Lower lobe of right lung (tissue), 2 donors: ENCODE data around the gene QSOX2. TPM values are rescaled to one million over a fixed set of nuclear protein-coding genes. Genes with fewer than 3 reads are reported as not detected.

Experiments used
- ATAC-seq, 2 donors: fragments of 200-7000 bp; cut with Tn5 transposase; one replicate each; pipeline ENCODE4 v1.9.1; 2020 to 2022; ENCODE audit warnings: mild to moderate bottlenecking in 2 of 2, moderate library complexity in 2 of 2
- DNase-seq: peaks from one replicate; pipeline ENCODE4 v3.0.0-alpha.2; 2020
- H3K27ac ChIP-seq: fragments of 200-600 bp; one replicate; pipeline ENCODE4 v1.8.0; 2022
- H3K27me3 ChIP-seq: fragments of 200-600 bp; one replicate; pipeline ENCODE4 v1.8.0; 2022; ENCODE audit warnings: low read depth
- H3K36me3 ChIP-seq: fragments of 200-600 bp; one replicate; pipeline ENCODE4 v1.8.0; 2022; ENCODE audit warnings: mild to moderate bottlenecking
- H3K4me1 ChIP-seq: fragments of 200-600 bp; one replicate; pipeline ENCODE4 v1.8.0; 2022
- H3K4me3 ChIP-seq: fragments of 200-600 bp; one replicate; pipeline ENCODE4 v1.8.0; 2022; ENCODE audit warnings: mild to moderate bottlenecking
- H3K9me3 ChIP-seq: fragments of 200-600 bp; one replicate; pipeline ENCODE4 v1.8.0; 2022
- intact Hi-C: fragments of 100-400 bp; cut with DNase I; formaldehyde crosslinking; loops from one replicate; pipeline ENCODE4 v1.11.0; 2022
- total RNA-seq: library from RNA; stranded (reverse); fragmentation: NEBNext Ultra II Directional; extraction: Animal tissue kit (Norgen Biotek cat#: 25700); gene quantifications from one replicate; pipeline ENCODE4 v1.2.1, GENCODE V29; 2021
- TF ChIP-seq, protein P1 (sequence below): fragments of 200-600 bp; IDR thresholded peaks from one replicate; pipeline ENCODE4 v1.8.0; 2022; ENCODE audit warnings: antibody characterized with exemption, mild to moderate bottlenecking
- donor health status: DM: no; HTN: yes; CAD: no; lungs with severe emphysema.

QSOX2 gene
- total RNA-seq, 1 donor from 2014 or later: 10.5 TPM

DNA sequence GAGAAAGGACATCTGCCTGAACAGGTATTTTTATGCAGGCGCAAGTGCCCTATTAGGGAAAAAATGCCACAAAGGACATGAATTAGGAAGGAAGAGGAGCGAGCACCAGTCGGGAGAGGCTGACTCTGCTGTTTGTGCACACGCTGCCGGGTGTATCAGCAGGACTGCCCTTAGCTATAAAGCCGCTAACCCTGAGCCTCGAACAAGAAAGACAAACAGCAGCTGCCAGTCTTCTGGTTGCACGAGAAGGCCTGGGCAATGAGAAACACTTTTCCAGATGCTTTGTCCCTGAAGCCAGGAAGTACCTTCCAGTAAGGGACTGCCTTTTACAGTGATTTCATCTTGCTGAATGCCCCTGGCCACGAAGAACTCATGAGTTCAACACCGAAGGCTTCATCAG, 12.6 kb downstream of the QSOX2 start:
- no peaks in the 10 kb centered on the region for H3K4me1 ChIP-seq
- no peaks in the 10 kb centered on the region for H3K27me3 ChIP-seq
- H3K27ac ChIP-seq: no peak overlapping the region
- DNase-seq: no peak
- intact Hi-C loops: no loop called here
- TF ChIP-seq, protein P1, sequence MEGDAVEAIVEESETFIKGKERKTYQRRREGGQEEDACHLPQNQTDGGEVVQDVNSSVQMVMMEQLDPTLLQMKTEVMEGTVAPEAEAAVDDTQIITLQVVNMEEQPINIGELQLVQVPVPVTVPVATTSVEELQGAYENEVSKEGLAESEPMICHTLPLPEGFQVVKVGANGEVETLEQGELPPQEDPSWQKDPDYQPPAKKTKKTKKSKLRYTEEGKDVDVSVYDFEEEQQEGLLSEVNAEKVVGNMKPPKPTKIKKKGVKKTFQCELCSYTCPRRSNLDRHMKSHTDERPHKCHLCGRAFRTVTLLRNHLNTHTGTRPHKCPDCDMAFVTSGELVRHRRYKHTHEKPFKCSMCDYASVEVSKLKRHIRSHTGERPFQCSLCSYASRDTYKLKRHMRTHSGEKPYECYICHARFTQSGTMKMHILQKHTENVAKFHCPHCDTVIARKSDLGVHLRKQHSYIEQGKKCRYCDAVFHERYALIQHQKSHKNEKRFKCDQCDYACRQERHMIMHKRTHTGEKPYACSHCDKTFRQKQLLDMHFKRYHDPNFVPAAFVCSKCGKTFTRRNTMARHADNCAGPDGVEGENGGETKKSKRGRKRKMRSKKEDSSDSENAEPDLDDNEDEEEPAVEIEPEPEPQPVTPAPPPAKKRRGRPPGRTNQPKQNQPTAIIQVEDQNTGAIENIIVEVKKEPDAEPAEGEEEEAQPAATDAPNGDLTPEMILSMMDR: no peak
- no peaks in the 10 kb centered on the region for H3K9me3 ChIP-seq
- peaks cover 24% of the 10 kb centered on the region for H3K36me3 ChIP-seq
- ATAC-seq: no peak
- no peak overlapping the region for H3K4me3 ChIP-seq

DNA sequence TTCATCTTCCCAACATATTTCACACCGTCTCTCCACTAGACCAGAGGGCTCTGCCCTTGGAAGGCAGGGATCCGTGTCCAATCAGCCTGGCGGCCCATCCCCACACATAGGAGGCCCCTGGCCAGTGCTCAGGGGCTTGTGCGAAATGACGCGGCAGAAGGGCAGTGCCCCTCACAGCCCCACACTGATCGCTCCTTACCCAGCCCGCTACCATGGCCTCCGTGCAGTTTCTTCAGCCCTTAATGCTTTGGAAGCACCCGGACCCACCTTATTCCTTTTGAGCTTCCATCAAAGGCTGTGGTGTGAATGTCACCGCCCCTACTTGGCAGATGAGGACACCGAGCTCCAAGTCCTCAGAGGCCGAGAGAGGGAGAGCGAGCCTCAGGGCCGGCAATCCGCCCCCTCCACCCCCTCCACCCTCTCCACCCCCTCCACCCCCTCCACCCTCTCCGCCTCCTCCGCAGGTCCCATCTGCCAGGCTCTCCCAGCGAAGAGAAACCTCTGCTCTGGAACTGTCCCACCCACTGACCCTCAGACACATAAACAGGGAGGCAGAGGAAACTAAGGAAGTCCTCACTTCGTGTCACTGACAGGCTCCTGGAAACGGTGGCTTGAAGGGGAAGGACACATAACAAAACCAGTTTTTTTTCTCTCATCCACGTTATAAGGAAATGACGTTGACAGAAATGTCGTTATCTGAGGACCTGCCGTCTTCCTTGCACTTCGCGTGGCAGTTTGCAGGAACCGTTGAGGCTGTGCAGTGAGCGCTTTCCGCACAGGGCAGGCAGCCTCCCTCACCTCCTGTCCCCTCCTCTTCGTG, 13.9 kb downstream of the QSOX2 start:
- DNase-seq (no peak), ATAC-seq (peak; percentile 40 to 54)
- H3K4me3 ChIP-seq: no peak overlapping the region
- TF ChIP-seq, protein P1: no peak
- H3K4me1 ChIP-seq: no peaks in the 10 kb centered on the region
- H3K27ac ChIP-seq: no peak overlapping the region
- intact Hi-C loops: no loop called here
- H3K36me3 ChIP-seq: peaks cover 24% of the 10 kb centered on the region
- no peaks in the 10 kb centered on the region for H3K9me3 ChIP-seq
- no peaks in the 10 kb centered on the region for H3K27me3 ChIP-seq

DNA sequence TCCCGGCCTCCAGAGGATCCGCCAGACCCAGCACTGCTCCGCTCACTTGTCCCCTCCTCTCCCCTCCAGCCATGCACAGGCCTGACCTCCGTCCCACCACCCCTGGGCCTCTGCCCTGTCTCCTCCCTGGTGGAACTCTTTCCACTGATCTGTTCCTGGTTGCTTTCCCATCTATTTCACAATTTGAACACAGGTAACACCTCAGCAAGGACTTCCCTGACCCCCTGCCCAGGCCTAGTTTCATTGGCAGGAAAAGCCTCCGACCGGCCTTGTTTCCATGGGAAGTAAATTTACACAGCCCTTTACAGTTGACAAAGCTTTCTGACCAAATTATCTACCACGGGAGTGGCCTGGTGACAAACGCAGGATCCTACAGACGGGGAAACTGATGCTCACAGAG, 14.8 kb downstream of the QSOX2 start:
- H3K27me3 ChIP-seq: no peaks in the 10 kb centered on the region
- ATAC-seq (no peak), DNase-seq (no peak)

DNA sequence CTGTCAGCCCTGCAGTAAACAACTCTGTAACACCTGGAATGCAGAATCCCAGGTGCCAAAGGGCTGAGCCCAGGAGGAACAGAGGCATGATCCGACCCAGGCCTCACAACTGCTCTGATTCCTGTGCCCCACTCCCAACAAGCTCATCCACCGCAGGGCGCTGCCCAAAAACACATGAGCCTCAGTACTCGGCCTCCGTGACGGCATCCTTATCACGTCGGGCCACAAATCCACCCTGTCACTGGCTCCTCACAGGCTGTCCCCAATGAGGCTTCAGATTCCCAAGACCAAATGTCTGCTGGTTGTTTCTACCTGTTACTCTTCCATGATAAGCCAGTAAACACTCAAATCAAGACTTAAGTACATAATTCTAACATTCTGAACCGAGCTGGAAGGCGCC, 15.2 kb downstream of the QSOX2 start:
- no peak for DNase-seq
- H3K27me3 ChIP-seq: no peaks in the 10 kb centered on the region
- ATAC-seq: no peak
- peaks cover 14% of the 10 kb centered on the region for H3K36me3 ChIP-seq
- no peak overlapping the region for H3K4me3 ChIP-seq
- no peaks in the 10 kb centered on the region for H3K9me3 ChIP-seq
- no peak overlapping the region for H3K27ac ChIP-seq
- intact Hi-C loops: no loop called here
- TF ChIP-seq, protein P1: no peak
- no peaks in the 10 kb centered on the region for H3K4me1 ChIP-seq

More for the DNA sequence above, 14.8 kb downstream of the QSOX2 start:
- TF ChIP-seq, protein P1: no peak
- no peak overlapping the region for H3K27ac ChIP-seq
- peaks cover 17% of the 10 kb centered on the region for H3K36me3 ChIP-seq
- no peaks in the 10 kb centered on the region for H3K9me3 ChIP-seq
- H3K4me3 ChIP-seq: no peak overlapping the region
- H3K4me1 ChIP-seq: no peaks in the 10 kb centered on the region
- intact Hi-C loops: no loop called here

DNA sequence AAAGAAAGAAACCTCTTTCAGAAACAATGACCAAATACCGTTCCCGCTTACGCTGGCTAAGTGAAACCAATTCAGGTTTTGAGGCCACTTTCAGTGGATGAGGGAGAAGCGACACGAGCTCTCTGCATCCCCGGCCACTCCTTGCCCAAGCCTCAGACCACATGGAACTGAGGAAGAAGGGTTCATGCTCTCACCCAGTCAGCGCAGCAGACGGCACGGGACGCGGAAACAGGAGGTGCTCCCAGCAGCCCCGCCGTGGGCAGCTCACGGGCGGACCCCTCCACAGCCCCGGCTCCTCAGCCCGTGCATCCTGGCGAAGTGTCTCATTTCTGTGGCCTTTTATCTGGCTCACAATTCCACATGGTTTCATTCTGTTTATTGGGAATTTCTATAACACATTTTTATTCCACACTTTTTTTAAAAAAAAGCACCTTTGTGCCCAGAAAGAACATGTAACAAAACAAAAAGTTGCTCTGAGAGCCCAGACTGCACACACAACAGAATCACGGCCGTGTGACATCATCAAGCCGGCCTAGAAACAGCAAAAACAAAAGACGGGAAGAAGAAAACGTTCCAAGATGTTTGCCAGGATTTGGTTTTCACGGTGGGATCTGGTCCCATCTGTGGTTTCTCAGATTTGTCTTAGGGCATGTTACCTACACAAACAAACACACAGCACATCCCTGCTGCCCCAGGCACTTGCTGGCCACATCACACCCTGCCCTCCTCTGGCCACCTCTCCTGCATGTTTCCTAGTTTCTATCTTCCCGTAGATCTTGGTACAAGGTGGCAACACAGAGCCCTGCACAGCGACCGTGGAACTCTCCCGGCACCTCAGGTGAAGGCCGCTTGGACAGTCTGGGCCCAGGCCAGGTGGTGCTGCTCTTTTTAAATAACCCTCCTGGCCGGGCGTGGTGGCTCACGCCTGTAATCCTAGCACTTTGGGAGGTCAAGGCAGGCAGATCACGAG, 16.2 kb downstream of the QSOX2 start:
- ATAC-seq (no peak), DNase-seq (no peak)
- peaks cover 8% of the 10 kb centered on the region for H3K36me3 ChIP-seq
- intact Hi-C loops: no loop called here
- no peaks in the 10 kb centered on the region for H3K9me3 ChIP-seq
- no peaks in the 10 kb centered on the region for H3K4me1 ChIP-seq
- no peak overlapping the region for H3K27ac ChIP-seq
- no peaks in the 10 kb centered on the region for H3K27me3 ChIP-seq
- TF ChIP-seq, protein P1: no peak
- H3K4me3 ChIP-seq: no peak overlapping the region
